GM18502 (cell line): Measurements from ENCODE around the gene ANKRD34A.

Source experiments
- ATAC-seq: cut with Tn5 transposase; IDR thresholded peaks from one replicate; pipeline ENCODE4 v1.9.1; 2021; ENCODE audit warnings: mild to moderate bottlenecking; ENCODE audit not compliant: unreplicated experiment, poor library complexity

ANKRD34A gene

DNA sequence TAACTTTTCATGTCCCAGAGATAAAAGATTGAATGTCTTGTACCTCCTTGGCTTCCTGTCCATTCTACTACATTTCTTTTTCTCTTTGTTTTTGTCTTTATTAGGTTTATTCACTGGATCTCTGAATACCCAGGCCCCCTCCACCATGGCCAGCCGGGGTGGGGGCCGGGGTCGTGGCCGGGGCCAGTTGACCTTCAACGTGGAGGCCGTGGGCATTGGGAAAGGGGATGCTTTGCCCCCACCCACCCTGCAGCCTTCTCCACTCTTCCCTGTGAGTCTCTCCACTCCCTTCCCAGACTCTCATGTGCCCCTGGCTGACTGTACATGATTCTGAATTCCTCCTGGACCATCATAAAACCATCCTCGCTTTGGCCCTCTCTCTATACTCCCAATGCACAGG, 10.3 kb upstream of the ANKRD34A start:
- ATAC-seq = no peak

- ATAC-seq = no peak
Observed at GRCh38 chr1:145972580-145972979, 8.2 kb upstream of the ANKRD34A start.

DNA sequence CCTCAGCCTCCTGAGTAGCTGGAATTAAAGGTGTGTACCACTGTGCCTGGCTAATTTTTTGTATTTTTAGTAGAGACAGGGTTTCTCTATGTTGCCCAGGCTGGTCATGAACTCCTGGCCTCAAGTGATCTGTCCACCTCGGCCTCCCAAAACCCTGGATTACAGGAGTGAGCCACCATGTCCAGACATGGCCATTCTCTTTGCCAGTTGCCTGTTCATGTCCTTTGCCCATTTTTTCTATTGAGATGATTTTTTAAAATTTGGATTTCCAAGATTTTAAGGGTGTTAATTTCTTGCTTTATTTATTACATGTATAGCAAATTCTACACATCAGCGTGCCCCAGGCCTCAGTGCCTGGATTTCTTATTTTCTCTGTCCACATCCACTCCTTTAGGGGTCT, 2.9 kb upstream of the ANKRD34A start:
- ATAC-seq = no peak

- ATAC-seq = no peak
Observed at GRCh38 chr1:145965119-145965744, 857 bp upstream of the ANKRD34A start.

- no peak for ATAC-seq
Observed at GRCh38 chr1:145963265-145964019, 933 bp downstream of the ANKRD34A start.

GRCh38 chr1:145962157-145963102, 1.9 kb downstream of the ANKRD34A start:
- no peak for ATAC-seq

- no peak for ATAC-seq
Observed at GRCh38 chr1:145961425-145962156, 2.8 kb downstream of the ANKRD34A start.

DNA sequence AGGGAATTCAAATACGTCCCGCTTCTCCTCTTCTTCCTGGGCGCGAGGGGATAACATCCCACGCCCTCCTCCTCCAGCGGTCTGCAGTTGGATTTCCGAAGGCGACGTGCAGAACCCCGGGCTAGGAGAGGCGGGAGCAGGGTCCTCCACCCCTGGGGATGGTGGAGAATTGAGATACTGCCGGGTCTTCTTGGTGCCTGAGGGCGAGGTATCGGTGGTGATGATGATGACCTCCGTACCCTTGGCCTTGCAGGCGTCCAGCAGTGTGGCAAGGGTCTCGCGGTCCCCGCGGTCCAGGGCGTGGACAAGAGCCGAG, 3.3 kb downstream of the ANKRD34A start:
- no peak for ATAC-seq

DNA sequence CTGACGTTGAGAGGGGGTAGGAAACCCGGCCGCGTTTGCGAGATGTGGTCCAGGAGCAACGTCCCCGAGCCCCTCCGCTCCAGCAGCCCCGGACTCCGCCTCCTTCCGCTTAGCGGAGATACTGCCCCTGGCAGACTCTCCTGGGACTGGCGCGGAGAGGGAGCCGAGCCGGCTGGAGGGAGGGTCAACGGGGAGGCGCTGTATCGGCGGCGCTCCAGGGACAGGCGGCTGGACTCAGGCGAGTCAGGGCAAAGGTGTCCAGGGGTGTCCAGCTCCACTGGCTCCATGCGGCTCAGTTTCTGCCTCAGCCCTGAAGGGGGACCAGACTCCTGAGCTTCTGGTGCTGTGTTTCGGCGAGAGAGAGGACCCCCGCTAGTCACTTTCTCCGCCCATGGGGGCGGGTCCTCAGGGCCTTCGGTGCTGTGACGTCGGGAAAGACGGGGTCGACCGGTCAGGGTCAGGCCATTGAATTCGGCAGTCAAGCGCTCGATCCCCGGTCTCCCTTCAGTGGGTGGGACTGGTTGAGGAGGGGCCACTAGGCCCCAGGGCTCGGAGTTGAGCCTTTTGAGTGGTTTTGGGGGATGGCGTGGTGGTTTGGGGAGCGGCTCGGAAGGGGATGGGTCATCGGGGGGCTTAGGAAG, 3.8 kb downstream of the ANKRD34A start:
- ATAC-seq = no peak

GRCh38 chr1:145959957-145960467, 4.4 kb downstream of the ANKRD34A start:
- no peak for ATAC-seq

GRCh38 chr1:145959333-145959732, 5.0 kb downstream of the ANKRD34A start:
- ATAC-seq = no peak

GRCh38 chr1:145958734-145959133, 5.6 kb downstream of the ANKRD34A start:
- ATAC-seq = no peak

DNA sequence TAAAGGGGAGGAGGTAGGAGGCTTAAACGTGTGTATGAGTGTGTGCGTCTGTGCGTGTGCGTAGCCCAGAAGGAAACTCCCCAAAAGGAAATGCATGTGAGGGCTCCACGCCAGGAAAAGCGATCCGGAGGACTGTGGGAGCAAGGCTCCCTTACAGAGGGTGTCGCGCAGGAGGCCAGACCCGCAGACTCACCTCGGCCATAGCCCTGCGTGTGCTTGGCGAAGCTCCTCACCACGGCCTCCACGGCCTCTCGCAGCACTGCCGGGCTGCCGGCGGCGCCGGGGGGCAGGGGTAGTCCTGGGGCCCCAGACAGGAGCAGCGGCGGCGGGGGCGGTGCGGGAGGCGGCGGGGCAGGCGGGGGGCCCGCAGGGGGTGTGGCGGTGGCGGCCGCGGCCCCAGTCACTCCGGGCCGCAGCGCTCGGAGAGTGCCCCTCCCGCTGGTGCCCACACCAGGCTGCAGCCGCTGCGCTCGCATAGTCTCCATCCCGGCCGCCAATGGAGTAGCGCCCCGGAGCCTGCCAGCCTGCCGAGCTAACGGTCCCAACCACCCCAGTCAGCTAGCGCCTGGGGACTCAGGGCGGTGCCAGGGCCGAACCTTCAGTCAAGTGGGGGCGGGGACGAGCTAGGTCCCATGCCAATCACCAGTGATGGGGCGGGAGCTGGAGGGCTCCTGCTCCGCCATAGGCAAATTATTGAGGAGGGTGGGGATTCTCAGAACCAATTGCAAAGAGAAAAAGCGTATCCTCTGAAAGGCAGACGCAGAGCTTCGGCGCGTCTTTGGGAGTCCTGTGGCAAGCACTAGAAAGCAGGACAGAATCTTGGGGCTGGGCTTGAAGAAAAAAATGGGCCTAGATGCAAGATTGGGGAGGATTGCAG, 6.7 kb downstream of the ANKRD34A start, which contains the start of gene LIX1L:
LIX1L (minus strand) TSS at position 575 of the 877 bp plus-strand sequence; CDS start at position 485, 90 bp downstream.
- peak; percentile 88 for ATAC-seq

GRCh38 chr1:145956781-145957442, 7.5 kb downstream of the ANKRD34A start:
- no peak for ATAC-seq

DNA sequence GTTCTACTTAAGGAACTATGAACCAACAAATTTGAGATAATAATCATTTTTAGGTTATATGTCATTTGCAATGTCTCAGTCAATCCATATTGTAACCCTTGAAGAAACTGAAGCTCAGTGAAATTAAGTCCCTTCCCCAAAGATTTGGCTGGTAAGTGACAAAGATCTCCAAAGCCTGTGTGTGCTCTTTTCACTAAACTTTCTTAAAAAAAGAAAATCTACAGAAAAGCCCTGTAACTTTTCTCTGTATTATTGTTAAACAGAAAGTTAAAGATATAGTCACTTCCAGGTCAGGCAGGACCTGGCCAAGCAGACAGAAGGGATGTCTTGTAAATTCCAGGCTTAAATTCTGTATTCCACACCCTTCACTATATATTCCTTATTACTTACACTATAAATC, 8.0 kb downstream of the ANKRD34A start:
- ATAC-seq = no peak

DNA sequence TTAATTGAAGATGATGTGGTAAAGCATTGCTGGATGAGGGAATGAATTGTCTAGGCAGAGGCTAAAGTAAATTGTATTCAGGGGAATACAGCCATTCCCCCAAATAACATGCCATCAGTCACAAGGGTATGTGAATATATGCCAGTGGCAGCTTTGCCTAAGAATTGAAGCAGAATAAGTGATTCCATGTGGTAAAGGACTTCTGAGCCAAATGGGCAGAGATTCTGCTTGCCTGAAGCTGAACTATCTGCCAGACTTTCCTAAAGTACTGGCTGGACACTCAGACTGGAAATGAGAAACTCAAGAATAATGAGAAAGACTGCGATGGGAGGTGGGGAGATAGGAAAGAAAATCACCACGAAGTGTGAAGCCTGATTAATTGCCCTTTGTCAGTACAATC, 8.9 kb downstream of the ANKRD34A start:
- no peak for ATAC-seq

DNA sequence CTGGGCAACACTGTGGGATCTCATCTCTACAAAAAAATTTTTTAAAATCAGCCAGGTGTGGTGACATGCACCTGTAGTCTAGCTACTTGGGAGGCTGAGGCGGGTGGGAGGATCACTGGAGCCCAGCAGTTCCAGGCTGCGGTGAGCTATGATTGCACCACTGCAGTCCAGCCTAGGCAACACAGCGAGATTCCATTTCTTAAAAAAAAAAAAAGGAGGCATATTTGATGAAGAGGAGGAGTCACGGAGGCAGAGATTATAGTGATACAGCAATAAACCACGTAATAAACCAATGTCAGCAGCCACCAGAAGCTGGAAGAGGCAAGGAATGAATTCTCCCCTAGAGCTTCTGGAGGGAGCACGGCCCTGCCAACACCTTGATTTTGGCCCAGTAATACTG, 10.5 kb downstream of the ANKRD34A start:
- no peak for ATAC-seq

GRCh38 chr1:145952903-145953302, 11.5 kb downstream of the ANKRD34A start:
- ATAC-seq = no peak
